LHCN-M2 (cell line): ENCODE results near the gene RPLP2. TPM values are rescaled to one million over a fixed set of nuclear protein-coding genes. Genes with fewer than 3 reads are reported as not detected.

Experiments used
- DNase-seq: peaks from one replicate; pipeline ENCODE4 v3.0.0-alpha.2; 2012; ENCODE audit warnings: low read depth
- total RNA-seq: library from RNA; depleted of rRNA; stranded (reverse); fragments of >200 nt; gene quantifications from 2 replicates; pipeline ENCODE4 v1.2.3, GENCODE V29; 2014

The RPLP2 gene
- total RNA-seq, 1 experiment from 2014 or later = 495 TPM

- DNase-seq = no peak
These were observed 35.9 kb upstream of the RPLP2 start for GRCh38 chr11:773830-774229.

- DNase-seq = no peak
These were observed 34.7 kb upstream of the RPLP2 start for GRCh38 chr11:774873-775592.

DNA sequence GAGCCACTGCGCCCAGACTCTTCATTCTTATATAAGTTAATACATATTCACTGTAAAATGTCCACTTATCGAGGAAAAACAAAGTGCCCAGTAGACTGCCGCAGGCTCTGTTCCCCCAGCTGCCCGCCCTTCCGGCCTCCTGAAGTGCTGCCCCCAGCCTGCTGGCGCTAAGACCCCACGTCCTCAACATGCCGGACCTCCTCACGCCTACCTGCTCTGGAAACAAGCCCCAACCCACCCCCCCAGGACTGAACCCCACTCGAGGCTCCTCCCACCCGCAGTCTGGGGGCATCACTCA is 33.6 kb upstream of the RPLP2 start:
- no peak for DNase-seq

- DNase-seq = no peak
These were observed 33.0 kb upstream of the RPLP2 start for GRCh38 chr11:776561-777287.

GRCh38 chr11:777288-778255 is 32.2 kb upstream of the RPLP2 start, which contains the start of gene GATD1:
Gene GATD1 (minus strand): TSS chr11:777487. CDS start chr11:777462, 25 bp downstream.
- DNase-seq = peak; percentile 81

DNA sequence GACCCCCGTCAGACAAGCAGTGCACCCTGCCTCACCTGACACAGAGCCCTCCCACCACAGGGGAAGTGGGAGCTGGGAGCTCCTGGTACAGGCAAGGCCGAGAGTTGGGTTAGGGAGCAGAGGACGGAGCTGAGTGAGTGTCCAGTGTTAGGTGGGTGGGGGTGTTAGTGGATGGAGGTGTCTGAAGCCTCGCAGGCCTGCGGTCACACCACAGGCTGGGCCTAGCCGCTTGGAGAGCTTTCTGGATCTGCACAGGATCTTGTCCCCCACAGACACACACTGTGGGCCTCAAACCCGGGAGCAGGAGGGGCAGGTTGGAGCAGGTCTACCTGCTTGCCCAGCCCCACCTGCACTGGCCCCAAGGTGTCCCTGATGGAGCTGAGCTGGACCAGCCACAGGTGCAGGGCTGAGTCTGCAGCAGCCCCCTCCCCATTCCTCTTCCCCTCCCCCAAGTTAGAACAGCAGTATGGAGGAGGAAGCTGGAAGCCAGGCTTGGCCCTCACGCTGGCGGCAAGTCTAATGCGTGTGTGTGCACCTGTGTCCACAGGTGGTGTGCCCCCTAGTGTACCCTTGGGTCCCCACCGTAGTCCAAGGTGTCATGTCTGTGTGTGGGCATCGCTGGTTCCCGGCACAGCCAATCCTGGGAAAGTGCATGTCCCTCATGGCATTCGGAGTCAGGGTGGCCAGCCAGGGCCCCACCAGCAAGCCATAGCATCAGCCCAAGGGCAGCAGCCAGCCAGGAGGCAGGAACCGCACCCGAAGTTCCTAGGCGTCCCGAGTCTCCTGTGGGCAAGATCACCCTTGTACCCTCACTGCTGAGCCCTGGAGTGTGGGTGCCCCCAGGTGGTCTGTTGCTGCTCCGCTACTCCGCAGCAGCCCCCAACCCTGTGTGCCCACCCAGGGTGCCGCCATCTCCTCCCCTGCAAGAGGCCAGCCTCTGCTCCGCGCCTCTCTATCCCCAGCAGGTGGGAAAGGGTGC is 30.5 kb upstream of the RPLP2 start:
- DNase-seq = no peak

GRCh38 chr11:779955-780532 is 29.7 kb upstream of the RPLP2 start:
- DNase-seq = no peak

- DNase-seq = no peak
These were observed 27.2 kb upstream of the RPLP2 start for GRCh38 chr11:782264-783174.

DNA sequence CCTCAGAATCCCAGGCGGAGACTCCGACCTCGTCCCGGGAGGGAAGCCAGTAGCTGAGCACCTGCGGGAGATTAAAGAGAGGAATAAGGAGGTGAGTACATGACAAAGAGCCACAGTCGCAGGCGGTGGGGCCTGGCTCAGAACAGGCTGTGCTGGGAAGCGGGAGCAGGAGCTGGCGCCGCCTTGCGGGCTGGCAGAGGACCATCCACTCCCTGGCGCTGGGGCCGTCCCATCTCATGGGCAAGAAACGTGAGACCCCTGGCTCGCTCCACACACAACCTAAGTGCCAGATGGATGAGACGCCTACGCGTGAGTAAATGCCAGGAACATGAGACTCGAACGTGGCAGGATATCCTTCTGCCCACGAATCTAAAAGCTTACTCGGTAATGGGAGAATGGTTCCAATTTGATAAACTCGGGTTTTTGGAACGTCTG is 26.2 kb upstream of the RPLP2 start:
- DNase-seq = no peak

DNA sequence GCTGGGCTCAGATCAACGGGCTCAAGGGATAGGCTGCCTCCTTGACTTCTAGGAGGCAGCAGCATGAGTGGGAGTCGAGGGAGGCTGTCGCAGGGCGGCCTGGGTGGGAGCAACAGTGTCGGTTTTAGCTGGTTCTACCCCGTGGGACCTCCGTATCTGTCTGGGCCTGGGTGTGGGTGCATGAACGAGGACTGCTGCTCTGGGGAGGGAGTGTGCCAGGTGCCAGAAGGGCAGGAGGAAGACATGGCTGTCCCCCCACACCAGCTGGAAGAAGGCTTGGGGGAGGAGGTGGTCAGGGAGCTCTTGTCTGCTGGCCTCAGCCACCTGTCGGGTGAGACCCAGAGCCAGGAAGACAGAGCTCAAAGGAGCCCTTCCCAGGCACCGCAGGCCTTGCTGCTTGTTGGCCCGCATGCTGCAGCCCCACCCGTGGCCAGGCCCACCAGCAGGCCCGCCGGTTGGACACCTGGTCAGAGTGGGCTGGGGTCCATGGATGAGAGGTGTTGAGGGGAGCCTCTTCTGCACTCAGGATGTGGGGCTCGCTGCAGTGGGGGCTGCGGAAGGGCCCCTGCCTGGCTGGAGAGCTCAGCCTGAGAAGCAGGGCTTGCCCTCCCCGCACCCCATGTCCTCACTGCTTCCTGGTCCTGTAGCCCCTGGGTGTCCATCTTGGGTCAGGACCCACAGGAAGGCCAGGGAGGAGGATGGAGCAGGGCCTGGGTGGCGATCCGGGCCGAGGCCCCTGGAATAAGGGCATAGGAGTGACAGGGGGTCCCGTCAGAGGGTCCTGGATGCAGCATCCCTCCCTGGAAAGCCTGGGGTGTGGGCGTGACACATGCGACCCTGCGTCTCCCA is 23.3 kb upstream of the RPLP2 start:
- no peak for DNase-seq

- DNase-seq = no peak
These were observed 22.6 kb upstream of the RPLP2 start for GRCh38 chr11:787084-787675.

- DNase-seq = no peak
These were observed 21.6 kb upstream of the RPLP2 start for GRCh38 chr11:788009-788640.

DNA sequence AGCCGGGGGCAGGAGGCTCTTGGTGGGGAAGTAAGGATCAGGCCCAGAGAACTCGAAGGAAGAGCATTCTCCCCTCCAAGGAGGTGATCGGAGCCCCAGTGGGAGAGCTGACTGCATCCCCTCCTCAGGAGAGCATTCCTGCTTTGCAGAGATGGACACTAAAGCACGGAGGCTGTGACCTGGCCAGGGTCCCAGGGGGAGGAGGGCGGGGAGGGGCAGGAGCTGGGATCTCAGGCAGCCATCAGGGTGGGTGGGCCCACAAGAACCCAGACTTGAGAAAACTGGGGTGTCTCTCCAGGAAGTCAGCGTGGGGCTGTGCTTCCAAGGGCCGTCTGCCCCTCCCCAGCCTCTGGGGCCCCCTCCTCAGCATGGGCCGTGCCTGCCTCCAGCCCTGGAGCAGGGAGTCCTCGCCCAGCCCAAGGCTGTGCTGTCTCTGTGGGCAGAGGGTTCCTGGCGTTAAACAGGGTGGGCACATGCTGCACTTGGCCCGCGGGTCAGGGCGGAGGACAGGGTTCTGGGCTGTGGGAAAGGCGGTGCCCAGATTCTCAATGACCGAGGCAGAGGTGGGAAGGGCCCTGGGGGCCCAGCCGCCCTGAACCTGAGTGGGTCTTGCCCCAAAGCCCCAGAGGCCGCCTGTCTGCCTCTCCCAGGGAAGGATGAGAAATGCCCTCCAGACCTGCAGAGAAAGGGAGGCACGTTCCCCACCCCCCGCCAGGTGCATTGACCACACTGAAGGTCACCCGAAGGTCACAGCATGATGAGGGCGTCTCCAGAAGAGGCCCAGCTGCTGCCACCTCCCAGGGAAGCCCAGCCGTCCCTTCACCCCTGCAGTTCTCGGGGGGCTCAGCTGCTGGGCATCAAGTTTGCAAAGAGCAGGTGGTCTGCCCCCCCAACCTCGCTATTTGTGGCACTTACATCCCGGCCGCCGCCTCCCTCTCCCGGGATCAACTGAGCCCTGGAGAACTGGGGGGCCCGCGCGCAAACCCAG is 20.5 kb upstream of the RPLP2 start:
- peak; percentile 47 for DNase-seq

- peak; percentile 48 for DNase-seq
These were observed 19.8 kb upstream of the RPLP2 start, which contains the start of gene CEND1 for GRCh38 chr11:789943-790342. Gene CEND1 (minus strand): TSS chr11:790090. CDS start chr11:788576, 1,514 bp downstream.

- DNase-seq = no peak
These were observed 18.8 kb upstream of the RPLP2 start for GRCh38 chr11:790721-791564.
